ENCODE data around the gene KRTAP5-9. TPM values are rescaled to one million over a fixed set of nuclear protein-coding genes. Genes with fewer than 3 reads are reported as not detected.
"Not testable (repeated sequence)": the region's sequence is repeated elsewhere in the genome, so short reads cannot be mapped to it uniquely, and the experiment has no call there.

KRTAP5-9 gene
- polyA plus RNA-seq, 1 donor (not counting 4 experiments of a cell fraction or from before 2014, with no cell fraction given) = 0.05 TPM

DNA sequence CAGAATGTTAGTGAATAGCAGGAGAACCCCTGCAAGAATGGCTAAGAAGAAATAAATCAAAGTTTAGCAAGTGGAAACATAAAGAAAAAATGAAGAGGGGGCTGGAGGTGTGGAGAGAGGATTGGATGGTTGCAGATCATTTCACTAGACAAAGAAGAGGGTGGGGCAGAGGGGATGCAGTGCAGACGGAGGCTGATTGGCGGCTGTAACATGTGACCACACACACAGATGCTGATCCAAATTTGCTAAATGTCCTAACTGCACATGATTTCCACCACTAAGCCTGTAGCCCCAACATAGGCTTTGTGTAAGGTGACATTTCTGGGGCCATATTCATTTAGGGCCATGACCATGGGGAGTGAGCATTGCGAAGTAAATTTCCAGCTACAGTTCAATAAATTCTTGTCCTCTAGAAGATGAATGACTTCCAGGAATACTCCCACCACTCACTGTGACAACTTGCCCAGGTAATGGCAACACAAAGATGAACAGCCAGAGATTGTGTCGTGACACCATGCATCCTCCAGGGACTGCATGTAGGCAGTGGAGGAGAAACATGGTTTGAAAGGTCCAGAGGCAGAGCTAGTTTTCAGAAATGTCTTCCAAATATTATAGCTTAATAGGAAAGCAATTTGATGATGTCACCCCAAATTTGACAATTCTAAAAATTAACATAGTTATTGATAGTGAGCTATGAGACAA, 27.7 kb downstream of the KRTAP5-9 start:
- TF ChIP-seq EZH2 (IDR thresholded peaks at IDR 0.05; ENCODE audit: low read length) = no peak
- TF ChIP-seq, protein P1, sequence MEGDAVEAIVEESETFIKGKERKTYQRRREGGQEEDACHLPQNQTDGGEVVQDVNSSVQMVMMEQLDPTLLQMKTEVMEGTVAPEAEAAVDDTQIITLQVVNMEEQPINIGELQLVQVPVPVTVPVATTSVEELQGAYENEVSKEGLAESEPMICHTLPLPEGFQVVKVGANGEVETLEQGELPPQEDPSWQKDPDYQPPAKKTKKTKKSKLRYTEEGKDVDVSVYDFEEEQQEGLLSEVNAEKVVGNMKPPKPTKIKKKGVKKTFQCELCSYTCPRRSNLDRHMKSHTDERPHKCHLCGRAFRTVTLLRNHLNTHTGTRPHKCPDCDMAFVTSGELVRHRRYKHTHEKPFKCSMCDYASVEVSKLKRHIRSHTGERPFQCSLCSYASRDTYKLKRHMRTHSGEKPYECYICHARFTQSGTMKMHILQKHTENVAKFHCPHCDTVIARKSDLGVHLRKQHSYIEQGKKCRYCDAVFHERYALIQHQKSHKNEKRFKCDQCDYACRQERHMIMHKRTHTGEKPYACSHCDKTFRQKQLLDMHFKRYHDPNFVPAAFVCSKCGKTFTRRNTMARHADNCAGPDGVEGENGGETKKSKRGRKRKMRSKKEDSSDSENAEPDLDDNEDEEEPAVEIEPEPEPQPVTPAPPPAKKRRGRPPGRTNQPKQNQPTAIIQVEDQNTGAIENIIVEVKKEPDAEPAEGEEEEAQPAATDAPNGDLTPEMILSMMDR (optimal IDR thresholded peaks at IDR 0.05 in 1 of 3, IDR thresholded peaks at IDR 0.05 in 1 of 3, conservative IDR thresholded peaks at IDR 0.05 in 1 of 3; ENCODE audit: extremely low read depth in 1 of 3, insufficient read depth in 2 of 3, low read length in 3 of 3) = no peak
- Histone ChIP-seq H3K36me3 (ENCODE audit: control insufficient read depth in 2 of 2, extremely low read depth in 1 of 2, insufficient read depth in 2 of 2, low read length in 2 of 2) (no peaks in the 10 kb centered on the region), H3K9me3 (ENCODE audit: control insufficient read depth, low read depth, low read length) (no peaks in the 10 kb centered on the region), H3K4me2 (ENCODE audit: control insufficient read depth, extremely low read depth, insufficient read depth, low read depth, low read length) (no peak overlapping the region), H3K27me3 (ENCODE audit: control insufficient read depth, extremely low read depth, insufficient read depth, low read length) (no peaks in the 10 kb centered on the region), H3K9ac (ENCODE audit: control insufficient read depth, extremely low read depth, insufficient read depth, low read length) (no peak overlapping the region), H3K4me1 (ENCODE audit: control insufficient read depth, extremely low read depth, insufficient read depth, low read length) (no peaks in the 10 kb centered on the region), H4K20me1 (ENCODE audit: control insufficient read depth, extremely low read depth, insufficient read depth, low read length) (no peaks in the 10 kb centered on the region), H2AFZ (ENCODE audit: control insufficient read depth, low read length) (no peak overlapping the region), H3K4me3 (ENCODE audit: control insufficient read depth in 2 of 3, extremely low read depth in 1 of 3, insufficient read depth in 2 of 3, low read depth in 1 of 3, low read length in 3 of 3) (no peak overlapping the region), H3K79me2 (ENCODE audit: control insufficient read depth, insufficient read depth, low read length) (no peaks in the 10 kb centered on the region), H3K9me1 (ENCODE audit: control insufficient read depth, extremely low read depth, insufficient read depth, low read length) (no peaks in the 10 kb centered on the region), H3K27ac (ENCODE audit: control insufficient read depth, insufficient read depth, low read length) (no peak overlapping the region)
- FAIRE-seq = no peak
- no peak for DNase-seq (ENCODE audit: low read depth, low spot score)
- dilution Hi-C loops (cut with MboI; ENCODE audit: extremely low pct_ligation_motif_present, low sequenced_read_pairs) = no loop called here

DNA sequence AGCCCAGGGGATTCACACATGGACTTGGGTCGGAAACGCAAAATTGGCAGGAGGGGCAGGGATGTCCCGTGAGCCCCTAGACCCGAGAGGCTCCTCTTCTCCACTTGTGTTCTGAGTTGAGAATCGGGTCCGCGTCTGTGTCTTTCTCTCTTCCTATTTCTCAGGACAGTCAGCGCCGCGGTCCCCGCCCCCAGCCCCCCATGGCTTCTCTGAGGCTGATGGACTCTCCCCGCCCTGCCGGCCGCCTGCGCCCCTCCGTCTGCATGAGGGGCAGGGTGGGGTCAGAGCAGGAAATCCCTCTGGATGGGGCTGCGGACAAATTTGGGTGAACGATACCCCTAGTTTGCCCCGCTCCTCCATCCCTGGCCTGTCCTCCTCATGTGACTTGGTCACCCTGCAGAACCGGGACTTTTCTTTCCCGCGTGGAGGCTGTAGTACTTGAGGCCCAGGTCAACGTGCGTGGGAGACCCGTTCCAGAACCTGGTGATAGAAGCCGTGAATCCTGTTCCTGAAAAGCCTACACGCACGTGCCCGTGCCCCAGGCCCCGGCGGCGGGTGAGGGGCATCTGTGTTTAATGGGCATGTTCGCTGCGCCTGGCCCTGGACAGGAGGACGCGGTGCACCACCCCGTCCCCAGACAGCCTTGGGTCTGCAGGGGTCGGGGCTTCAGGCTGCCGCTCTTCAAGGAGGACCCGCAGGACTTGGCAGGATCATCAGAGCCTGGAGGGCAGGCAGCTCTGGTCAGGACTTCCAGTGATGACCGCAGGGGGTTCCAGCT, 28.7 kb downstream of the KRTAP5-9 start:
- H3K27ac ChIP-seq (ENCODE audit: control insufficient read depth, insufficient read depth, low read length); H3K9me1 ChIP-seq (ENCODE audit: control insufficient read depth, extremely low read depth, insufficient read depth, low read length); H3K4me2 ChIP-seq (ENCODE audit: control insufficient read depth, extremely low read depth, insufficient read depth, low read depth, low read length); DNase-seq (ENCODE audit: low read depth, low spot score); H3K79me2 ChIP-seq (ENCODE audit: control insufficient read depth, insufficient read depth, low read length); H3K9me3 ChIP-seq (ENCODE audit: control insufficient read depth, low read depth, low read length); H3K4me3 ChIP-seq (ENCODE audit: control insufficient read depth in 2 of 3, extremely low read depth in 1 of 3, insufficient read depth in 2 of 3, low read depth in 1 of 3, low read length in 3 of 3); H3K4me1 ChIP-seq (ENCODE audit: control insufficient read depth, extremely low read depth, insufficient read depth, low read length); H3K36me3 ChIP-seq (ENCODE audit: control insufficient read depth in 2 of 2, extremely low read depth in 1 of 2, insufficient read depth in 2 of 2, low read length in 2 of 2); H3K27me3 ChIP-seq (ENCODE audit: control insufficient read depth, extremely low read depth, insufficient read depth, low read length); H2AFZ ChIP-seq (ENCODE audit: control insufficient read depth, low read length); H4K20me1 ChIP-seq (ENCODE audit: control insufficient read depth, extremely low read depth, insufficient read depth, low read length); dilution Hi-C loops (cut with MboI; ENCODE audit: extremely low pct_ligation_motif_present, low sequenced_read_pairs); FAIRE-seq; H3K9ac ChIP-seq (ENCODE audit: control insufficient read depth, extremely low read depth, insufficient read depth, low read length): not testable (repeated sequence)

Measured in keratinocyte (primary cell).